ENCODE data around the gene UCN. TPM values are rescaled to one million over a fixed set of nuclear protein-coding genes. Genes with fewer than 3 reads are reported as not detected.

Gene UCN
- total RNA-seq, 2 donors from 2014 or later, result 0.59 to 0.75 TPM

DNA sequence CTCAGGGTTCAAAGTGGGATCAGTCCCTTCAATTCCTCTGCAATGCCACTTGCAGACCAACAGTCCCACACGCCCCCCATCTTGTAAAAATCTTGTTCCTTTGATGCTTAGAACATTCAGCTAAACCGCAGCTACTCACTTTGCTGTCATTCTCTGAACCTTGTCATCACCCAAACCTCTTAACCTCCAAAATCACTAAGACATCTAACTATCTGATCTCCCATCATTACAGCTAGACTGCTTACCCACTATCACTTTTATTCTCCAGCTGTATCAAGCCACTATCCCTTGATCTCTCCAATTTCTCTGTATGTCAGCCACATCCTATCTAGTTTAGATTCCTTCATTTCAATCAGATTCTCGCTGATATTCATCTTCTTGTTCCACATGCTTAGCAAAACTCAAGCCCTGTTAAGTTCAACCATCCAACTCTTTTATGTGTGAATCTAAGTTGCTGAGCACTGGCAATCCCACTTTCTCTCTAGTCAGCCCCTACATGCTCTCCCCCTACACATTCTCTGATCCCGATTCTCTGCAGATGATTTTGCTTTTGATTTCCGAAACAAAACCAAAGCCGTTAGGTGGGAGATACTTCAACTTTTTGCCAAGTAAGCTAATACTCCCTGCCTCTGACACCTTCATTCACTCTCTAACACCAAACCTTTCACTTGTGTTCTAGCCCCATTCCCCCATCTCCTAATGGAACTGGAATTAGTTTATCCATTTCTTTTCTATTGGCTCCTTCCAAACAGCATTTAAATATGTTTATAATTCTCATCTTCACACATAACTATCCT is 43.8 kb upstream of the UCN start:
- H3K4me1 ChIP-seq (ENCODE audit: control insufficient read depth, insufficient read depth, low read length), result no peaks in the 10 kb centered on the region
- H3K9ac ChIP-seq (ENCODE audit: extremely low read depth, low read length, poor library complexity, severe bottlenecking), result no peak overlapping the region
- WGBS, 2 experiments (ENCODE audit: insufficient coverage in 1 of 2, insufficient read length in 1 of 2), result 93 to 94% methylated on average over 6 of the region's 6 CpGs
- no peaks in the 10 kb centered on the region for H3K9me3 ChIP-seq (ENCODE audit: control insufficient read depth, low read length)
- Mint-ChIP-seq H3K36me3 (ENCODE audit: low read depth) (peaks cover 18% of the 10 kb centered on the region), H3K4me1 (peaks cover 17% of the 10 kb centered on the region), H3K4me3 (no peak overlapping the region), H3K9me3 (peaks cover under 1% of the 10 kb centered on the region), H3K27me3 (ENCODE audit: insufficient read depth) (no peaks in the 10 kb centered on the region), H3K27ac (no peak overlapping the region)
- no peak overlapping the region for H3K27ac ChIP-seq (ENCODE audit: low read depth, low read length)
- no peak overlapping the region for H3K4me3 ChIP-seq (ENCODE audit: low read length)
- no peaks in the 10 kb centered on the region for H3K27me3 ChIP-seq (ENCODE audit: control insufficient read depth, insufficient read depth, low read length, poor library complexity, severe bottlenecking)
- DNase-seq, result no peak
- no peaks in the 10 kb centered on the region for H3K36me3 ChIP-seq (ENCODE audit: control insufficient read depth, insufficient read depth, low read length)
- TF ChIP-seq, protein P1, sequence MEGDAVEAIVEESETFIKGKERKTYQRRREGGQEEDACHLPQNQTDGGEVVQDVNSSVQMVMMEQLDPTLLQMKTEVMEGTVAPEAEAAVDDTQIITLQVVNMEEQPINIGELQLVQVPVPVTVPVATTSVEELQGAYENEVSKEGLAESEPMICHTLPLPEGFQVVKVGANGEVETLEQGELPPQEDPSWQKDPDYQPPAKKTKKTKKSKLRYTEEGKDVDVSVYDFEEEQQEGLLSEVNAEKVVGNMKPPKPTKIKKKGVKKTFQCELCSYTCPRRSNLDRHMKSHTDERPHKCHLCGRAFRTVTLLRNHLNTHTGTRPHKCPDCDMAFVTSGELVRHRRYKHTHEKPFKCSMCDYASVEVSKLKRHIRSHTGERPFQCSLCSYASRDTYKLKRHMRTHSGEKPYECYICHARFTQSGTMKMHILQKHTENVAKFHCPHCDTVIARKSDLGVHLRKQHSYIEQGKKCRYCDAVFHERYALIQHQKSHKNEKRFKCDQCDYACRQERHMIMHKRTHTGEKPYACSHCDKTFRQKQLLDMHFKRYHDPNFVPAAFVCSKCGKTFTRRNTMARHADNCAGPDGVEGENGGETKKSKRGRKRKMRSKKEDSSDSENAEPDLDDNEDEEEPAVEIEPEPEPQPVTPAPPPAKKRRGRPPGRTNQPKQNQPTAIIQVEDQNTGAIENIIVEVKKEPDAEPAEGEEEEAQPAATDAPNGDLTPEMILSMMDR (conservative IDR thresholded peaks at IDR 0.05), result no peak

DNA sequence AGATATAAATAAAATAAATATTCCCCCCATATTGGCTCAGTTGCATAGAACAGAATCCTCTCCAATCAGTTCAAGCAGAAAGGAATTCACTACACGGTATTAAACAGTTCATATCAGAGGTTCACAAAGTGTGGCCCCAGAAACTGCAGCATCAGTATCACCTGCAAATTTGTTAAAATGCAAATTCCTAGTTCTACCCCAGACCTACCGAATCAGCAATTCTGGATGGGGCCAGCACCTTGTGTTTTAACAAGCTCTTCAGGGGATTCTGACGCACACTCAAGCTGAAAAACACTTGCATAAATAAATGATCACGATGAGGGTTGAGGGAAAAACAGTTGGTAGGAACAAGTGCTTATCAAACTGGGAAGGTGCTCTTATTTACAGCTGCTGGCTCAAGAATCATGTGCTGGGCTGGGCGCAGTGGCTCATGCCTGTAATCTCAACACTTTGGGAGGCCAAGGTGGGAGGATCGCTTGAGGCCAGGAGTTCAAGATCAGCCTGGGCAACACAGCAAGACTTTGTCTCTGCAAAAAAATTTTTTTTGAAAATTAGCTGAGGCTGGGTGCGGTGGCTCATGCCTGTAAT is 42.0 kb upstream of the UCN start:
- H3K27ac ChIP-seq (ENCODE audit: low read depth, low read length), result no peak overlapping the region
- no peak overlapping the region for H3K27ac Mint-ChIP-seq

DNA sequence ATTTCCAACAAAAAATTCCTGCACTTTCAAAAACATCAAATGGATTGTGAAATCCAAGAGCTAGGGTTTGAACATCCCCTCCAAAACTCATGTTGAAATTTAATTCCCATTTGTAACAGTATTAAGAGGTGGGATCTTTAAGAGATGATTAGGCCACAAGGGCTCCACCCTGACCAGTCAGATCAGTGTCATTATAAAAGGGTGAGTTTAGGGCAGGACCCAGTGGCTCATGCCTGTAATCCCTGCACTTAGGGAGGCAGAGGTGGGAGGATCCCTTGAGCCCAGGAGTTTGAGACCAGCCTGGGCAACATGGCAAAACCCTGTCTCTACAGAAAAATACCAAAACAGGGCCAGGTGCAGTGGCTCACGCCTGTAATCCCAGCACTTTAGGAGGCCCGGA is 39.4 kb upstream of the UCN start:
- Histone ChIP-seq H3K27me3 (ENCODE audit: control insufficient read depth, insufficient read depth, low read length, poor library complexity, severe bottlenecking) (no peaks in the 10 kb centered on the region), H3K4me1 (ENCODE audit: control insufficient read depth, insufficient read depth, low read length) (no peaks in the 10 kb centered on the region), H3K4me3 (ENCODE audit: low read length) (no peak overlapping the region), H3K9me3 (ENCODE audit: control insufficient read depth, low read length) (no peaks in the 10 kb centered on the region), H3K36me3 (ENCODE audit: control insufficient read depth, insufficient read depth, low read length) (peaks cover 10% of the 10 kb centered on the region), H3K9ac (ENCODE audit: extremely low read depth, low read length, poor library complexity, severe bottlenecking) (no peak overlapping the region), H3K27ac (ENCODE audit: low read depth, low read length) (no peak overlapping the region)
- TF ChIP-seq, protein P1 (conservative IDR thresholded peaks at IDR 0.05), result no peak
- peaks cover under 1% of the 10 kb centered on the region for H3K4me1 Mint-ChIP-seq
- whole genome bisulfite sequencing, 2 experiments (ENCODE audit: insufficient coverage in 1 of 2, insufficient read length in 1 of 2), result 90 to 95% methylated on average over 2 of the region's 2 CpGs
- H3K36me3 Mint-ChIP-seq (ENCODE audit: low read depth), result peaks cover 25% of the 10 kb centered on the region
- no peak overlapping the region for H3K4me3 Mint-ChIP-seq
- no peaks in the 10 kb centered on the region for H3K9me3 Mint-ChIP-seq
- H3K27ac Mint-ChIP-seq, result no peak overlapping the region
- H3K27me3 Mint-ChIP-seq (ENCODE audit: insufficient read depth), result no peaks in the 10 kb centered on the region
- DNase-seq, result no peak

More for the DNA sequence above, 42.0 kb upstream of the UCN start:
- no peak for DNase-seq
- H3K36me3 ChIP-seq (ENCODE audit: control insufficient read depth, insufficient read depth, low read length), result no peaks in the 10 kb centered on the region
- H3K9me3 Mint-ChIP-seq, result no peaks in the 10 kb centered on the region
- H3K36me3 Mint-ChIP-seq (ENCODE audit: low read depth), result peaks cover 17% of the 10 kb centered on the region
- no peaks in the 10 kb centered on the region for H3K27me3 Mint-ChIP-seq (ENCODE audit: insufficient read depth)
- TF ChIP-seq, protein P1 (conservative IDR thresholded peaks at IDR 0.05), result no peak
- no peaks in the 10 kb centered on the region for H3K9me3 ChIP-seq (ENCODE audit: control insufficient read depth, low read length)
- no peak overlapping the region for H3K4me3 Mint-ChIP-seq
- no peaks in the 10 kb centered on the region for H3K27me3 ChIP-seq (ENCODE audit: control insufficient read depth, insufficient read depth, low read length, poor library complexity, severe bottlenecking)
- H3K4me1 ChIP-seq (ENCODE audit: control insufficient read depth, insufficient read depth, low read length), result no peaks in the 10 kb centered on the region
- H3K9ac ChIP-seq (ENCODE audit: extremely low read depth, low read length, poor library complexity, severe bottlenecking), result no peak overlapping the region
- H3K4me3 ChIP-seq (ENCODE audit: low read length), result no peak overlapping the region
- WGBS, 2 experiments (ENCODE audit: insufficient coverage in 1 of 2, insufficient read length in 1 of 2), result 94 to 97% methylated on average over 7 of the region's 7 CpGs
- H3K4me1 Mint-ChIP-seq, result peaks cover 12% of the 10 kb centered on the region
